Stimulated activated CD8-positive, alpha-beta memory T cell treated with anti-CD3 and anti-CD28 coated beads, Interleukin-15, amount 100 ng/mL, for 48 hours (primary cell): Measurements from ENCODE around the gene EIF3F.

Source experiments
- DNase-seq, 2 donors: peaks; one replicate each; pipeline ENCODE4 v3.0.0-alpha.2; 2020; ENCODE audit warnings: low read depth in 2 of 2

EIF3F gene

GRCh38 chr11:7994581-7995278 is 7.6 kb downstream of the EIF3F start:
- DNase-seq: no peak

DNA sequence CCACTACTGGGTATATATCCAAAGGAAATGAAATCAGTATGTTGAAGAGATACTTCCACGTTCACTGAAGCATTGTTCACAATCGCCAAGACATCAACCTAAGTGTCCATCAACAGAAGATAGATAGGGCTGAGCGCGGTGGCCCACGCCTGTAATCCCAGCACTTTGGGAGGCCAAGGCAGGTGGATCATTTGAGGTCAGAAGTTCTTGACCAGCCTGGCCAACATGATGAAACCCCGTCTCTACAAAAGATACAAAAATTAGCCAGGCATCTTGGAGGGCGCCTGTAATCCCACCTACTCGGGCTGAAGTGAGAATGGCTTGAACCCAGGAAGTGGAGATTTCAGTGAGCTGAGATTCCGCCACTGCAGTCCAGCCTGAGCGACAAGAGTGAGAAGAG is 12.7 kb downstream of the EIF3F start:
- no peak for DNase-seq

GRCh38 chr11:8000390-8000789 is 13.3 kb downstream of the EIF3F start:
- DNase-seq: no peak

GRCh38 chr11:8002676-8003075 is 15.5 kb downstream of the EIF3F start:
- no peak for DNase-seq

GRCh38 chr11:8003187-8003586 is 16.1 kb downstream of the EIF3F start:
- DNase-seq: no peak

- DNase-seq: no peak
These were observed 16.9 kb downstream of the EIF3F start for GRCh38 chr11:8004008-8004407.

DNA sequence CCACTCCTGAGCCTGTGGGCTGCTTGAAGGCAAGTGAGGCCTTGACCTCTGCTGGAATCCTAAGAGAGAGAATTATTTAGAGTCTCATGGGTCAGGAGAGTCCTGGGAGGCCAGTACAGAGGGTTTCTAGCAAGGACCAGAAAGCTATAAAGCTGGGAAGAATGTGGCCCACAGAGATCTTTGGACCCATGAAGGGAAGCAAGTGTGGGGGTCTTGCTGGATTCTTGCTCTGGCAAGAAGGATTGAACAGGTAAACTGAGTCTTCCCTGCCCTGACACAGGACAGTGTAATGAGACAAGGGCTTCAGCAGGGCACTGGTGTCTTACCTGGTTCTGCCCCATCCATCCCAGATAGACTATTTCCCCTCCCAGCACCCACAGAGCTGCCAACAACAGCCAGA is 18.4 kb downstream of the EIF3F start:
- no peak for DNase-seq

- no peak for DNase-seq
These were observed 19.3 kb downstream of the EIF3F start for GRCh38 chr11:8006349-8006977.

- no peak for DNase-seq
These were observed 21.1 kb downstream of the EIF3F start for GRCh38 chr11:8008212-8008611.

GRCh38 chr11:8009856-8010255 is 22.7 kb downstream of the EIF3F start:
- DNase-seq: no peak

GRCh38 chr11:8011371-8011770 is 24.2 kb downstream of the EIF3F start:
- DNase-seq: no peak

- DNase-seq: no peak
These were observed 24.9 kb downstream of the EIF3F start for GRCh38 chr11:8011981-8012444.

DNA sequence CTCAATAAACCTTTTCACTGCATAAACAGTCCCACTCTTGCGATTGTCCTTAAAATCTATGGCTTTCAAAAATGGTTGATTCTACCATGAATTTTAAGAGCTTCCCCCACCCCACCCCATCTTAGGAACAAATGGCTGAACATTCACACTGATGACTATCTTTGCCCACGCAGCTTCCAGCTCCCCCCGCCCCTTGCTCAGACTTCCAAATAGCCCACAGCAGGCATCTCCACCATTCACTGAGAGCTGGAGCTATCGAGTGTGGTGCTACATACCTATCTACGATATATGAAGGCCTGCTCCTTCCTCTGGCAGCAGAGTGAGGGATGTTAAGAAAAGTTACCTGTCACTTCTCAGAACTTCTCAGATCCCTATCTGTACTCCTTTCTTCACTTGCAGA is 26.7 kb downstream of the EIF3F start:
- no peak for DNase-seq

DNA sequence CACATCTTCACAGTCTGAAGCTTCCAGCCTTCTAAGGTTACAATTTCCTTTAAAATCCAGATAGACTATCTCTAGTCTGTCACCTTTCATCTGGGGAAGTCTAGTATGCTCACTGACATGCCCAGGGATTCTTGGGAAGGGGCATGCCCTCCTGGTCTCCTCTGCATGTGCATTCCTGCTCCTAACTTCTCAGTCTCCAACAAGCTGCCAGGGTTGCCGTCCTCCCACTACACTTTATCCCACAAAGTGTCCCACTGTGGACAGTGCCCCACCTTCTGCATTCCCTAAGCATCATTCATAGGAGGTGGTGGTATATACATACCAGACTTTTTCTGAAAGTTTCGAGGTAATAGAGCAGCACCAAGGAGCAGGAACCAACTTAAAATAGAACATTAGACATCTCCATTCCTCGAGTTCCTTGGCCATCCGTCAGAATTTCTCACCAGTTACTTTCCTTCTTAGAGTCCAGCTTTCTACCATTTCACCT is 28.7 kb downstream of the EIF3F start:
- DNase-seq: no peak

GRCh38 chr11:8016440-8016839 is 29.3 kb downstream of the EIF3F start:
- no peak for DNase-seq

- DNase-seq: no peak
These were observed 29.9 kb downstream of the EIF3F start for GRCh38 chr11:8017071-8017470.

GRCh38 chr11:8017894-8018483 is 30.9 kb downstream of the EIF3F start:
- no peak for DNase-seq

- DNase-seq: peak; percentile 29 to 38
These were observed 31.6 kb downstream of the EIF3F start for GRCh38 chr11:8018484-8019313.

DNA sequence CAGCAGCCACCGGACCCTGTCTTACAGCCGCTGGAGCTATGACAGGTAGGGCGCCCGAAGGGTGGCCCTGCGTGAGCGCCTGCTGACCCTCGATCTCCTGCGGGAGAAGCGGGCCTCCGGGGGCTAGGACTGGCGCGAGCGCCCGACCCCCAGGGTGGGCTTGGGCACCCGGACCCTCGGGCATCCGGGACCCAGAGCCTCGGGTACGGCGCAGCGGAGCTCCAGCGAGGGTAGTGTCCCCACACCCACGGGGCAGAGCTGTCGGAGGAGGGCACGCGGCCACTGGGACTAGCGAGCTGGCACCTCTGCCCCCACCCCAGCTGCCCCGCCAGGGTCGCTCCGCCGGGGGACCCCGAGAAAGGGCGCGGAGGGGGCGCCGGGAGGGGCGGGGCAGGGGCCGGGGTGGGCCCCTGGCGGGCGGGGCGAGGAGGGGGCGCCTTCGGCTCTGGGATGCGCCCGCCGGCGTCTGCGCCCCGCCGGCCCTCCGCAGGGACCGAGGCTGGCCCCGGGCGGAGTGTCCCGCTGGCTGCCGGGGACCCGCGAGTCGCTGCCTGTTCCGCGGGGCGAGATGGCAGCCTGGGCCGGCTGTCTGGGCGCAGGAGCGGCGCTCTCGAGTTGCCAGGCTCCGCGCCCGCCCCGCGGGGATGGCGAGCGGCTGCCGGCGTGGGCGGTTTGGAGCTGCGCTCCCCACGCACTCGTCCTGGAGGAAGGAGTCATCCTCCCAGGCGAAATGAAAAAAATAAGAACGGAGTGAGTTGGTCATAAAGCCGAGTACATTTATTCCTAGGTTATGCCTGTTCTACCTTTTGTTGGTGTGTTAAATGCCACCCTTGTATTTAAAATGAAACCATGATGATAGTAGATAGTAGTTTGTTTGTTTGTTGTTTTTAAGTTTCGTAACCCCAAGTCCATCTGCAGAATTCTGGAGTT is 32.4 kb downstream of the EIF3F start:
- DNase-seq: peak in 1 of 2 donors; percentile 24

DNA sequence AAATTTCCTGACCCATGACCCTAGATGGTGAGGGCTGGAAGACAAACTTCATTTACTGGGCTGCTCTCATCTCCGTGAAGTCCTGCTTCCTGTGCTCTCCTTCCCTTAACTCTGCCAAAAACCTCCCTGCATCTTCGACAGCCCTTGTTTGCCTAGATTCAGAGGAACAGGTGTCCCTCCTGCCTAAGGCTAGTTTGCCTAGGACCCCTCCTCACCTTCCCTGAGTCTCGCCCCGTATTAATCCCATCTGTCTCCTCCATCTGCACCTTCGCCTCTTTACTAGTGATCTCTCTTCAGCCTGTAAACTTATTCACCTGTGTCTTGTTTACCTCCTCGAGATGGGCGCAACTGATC is 33.1 kb downstream of the EIF3F start:
- DNase-seq: no peak

GRCh38 chr11:8021920-8022319 is 34.8 kb downstream of the EIF3F start:
- no peak for DNase-seq
